HL-60/S4 treated with retinoic acid at 250 ng/mL for 4 days and 3 days (cell line): Measurements from ENCODE around the gene HES6.

ENCODE experiments used
- in situ Hi-C: fragments of 300-500 bp; cut with MboI; formaldehyde crosslinking; loops from 2 replicates; pipeline ENCODE4 v1.7.0; 2022; ENCODE audit warnings: low sequenced_read_pairs

Gene HES6

GRCh38 chr2:238235856-238236255, 4.0 kb downstream of the HES6 start:
- in situ Hi-C loops, result no loop called here

DNA sequence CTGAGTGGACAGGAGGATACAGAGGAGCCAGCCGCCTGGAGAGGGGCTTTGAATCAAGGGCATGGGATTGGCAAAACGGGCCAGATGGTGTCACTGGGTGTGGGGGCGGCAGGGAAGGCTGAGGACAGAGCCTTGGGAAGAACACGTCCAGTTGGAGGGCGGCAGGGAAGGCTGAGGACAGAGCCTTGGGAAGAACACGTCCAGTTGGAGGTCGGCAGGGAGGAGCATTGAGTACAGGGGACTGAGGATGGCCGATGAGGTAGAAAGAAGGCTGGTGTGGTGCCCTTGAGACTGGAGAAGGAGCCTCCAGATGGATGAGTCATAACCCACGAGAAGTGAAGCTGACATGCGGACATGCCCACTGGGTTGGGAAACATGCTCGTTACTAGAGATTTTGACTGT, 4.5 kb downstream of the HES6 start:
- in situ Hi-C loops, result no loop called here

GRCh38 chr2:238233625-238234024, 6.2 kb downstream of the HES6 start:
- in situ Hi-C loops, result no loop called here

- in situ Hi-C loops, result no loop called here
Measured at GRCh38 chr2:238231809-238232208, 8.0 kb downstream of the HES6 start.

- in situ Hi-C loops, result no loop called here
Measured at GRCh38 chr2:238231251-238231793, 8.5 kb downstream of the HES6 start.

DNA sequence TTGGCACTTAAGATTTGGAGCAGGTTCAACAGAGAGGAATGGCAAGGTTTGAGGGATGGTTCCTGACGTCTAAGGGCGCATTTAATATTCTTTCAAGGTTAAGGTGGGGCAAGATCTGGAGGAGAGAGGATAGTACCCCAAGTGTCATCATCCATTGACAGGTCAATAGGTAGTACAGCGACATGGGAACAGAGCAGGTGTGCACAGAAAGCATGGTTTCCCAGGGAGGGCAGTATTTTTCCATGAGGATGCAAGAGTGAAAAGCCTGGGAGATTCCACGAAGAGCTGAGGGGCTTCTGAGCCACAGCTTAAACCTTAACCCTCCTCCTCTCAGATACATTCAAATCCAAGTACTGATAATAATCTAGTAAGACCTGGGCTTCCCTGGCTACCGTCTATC, 9.1 kb downstream of the HES6 start:
- in situ Hi-C loops, result no loop called here

GRCh38 chr2:238228700-238229099, 11.1 kb downstream of the HES6 start:
- in situ Hi-C loops, result no loop called here

DNA sequence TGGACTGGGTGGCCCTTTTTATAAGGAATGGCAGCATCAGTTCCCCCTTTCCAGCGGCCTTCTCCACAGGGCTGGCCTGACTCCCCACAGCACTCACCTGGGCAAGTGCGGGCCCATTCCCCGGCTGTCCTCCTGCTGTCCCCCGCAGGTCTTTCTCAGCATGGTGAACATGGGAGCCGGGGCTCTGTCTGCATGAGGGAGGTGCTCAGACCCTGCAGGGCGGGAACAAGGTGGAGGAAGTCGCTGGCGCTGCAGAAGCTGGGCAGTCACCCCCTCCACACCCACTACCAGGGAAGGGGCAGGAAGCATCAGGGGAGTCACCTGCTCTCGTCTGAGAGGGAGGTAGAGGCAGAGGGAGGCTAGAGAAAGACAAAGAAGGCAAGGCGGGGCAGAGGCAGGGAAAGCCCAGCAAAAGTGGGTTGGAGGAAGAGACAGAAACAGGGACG, 12.2 kb downstream of the HES6 start:
- in situ Hi-C loops, result no loop called here

- in situ Hi-C loops, result no loop called here
Measured at GRCh38 chr2:238226698-238227586, 12.9 kb downstream of the HES6 start.

- in situ Hi-C loops, result no loop called here
Measured at GRCh38 chr2:238225911-238226697, 13.7 kb downstream of the HES6 start.

GRCh38 chr2:238225121-238225520, 14.7 kb downstream of the HES6 start:
- in situ Hi-C loops, result no loop called here

DNA sequence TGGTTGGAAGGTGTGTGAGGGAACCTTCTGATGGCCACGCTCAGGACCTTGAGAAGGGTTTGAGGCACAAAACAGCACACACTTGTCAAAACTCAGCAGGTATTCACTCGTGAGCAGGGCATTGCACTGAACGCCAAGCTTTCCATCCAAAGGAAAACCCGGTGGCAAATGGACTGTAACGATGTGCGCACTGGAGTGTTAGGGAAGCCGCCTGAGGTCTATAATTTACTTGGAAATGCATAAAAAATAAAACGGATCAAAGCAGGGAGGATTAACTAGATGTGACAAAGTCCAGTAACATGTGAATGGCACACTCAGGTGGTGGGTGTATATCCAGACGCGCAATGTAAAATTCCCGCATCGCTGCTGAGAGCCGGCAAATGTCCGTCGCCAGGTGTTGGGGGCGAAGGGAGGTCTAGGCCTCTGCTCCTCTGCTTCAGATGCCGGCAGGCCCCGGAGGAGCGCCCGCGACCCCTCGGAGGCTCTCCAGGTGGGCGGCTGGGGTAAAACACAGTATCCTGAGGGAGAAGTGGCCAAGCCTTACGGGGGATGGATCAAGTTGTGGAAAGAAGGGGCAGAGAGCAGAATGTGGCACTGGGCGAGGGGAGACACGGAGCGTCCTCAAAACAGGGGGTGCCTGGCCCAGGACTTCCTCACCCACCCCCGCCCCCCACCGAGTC, 15.3 kb downstream of the HES6 start:
- in situ Hi-C loops, result no loop called here

GRCh38 chr2:238220892-238221521, 18.8 kb downstream of the HES6 start:
- in situ Hi-C loops, result no loop called here

DNA sequence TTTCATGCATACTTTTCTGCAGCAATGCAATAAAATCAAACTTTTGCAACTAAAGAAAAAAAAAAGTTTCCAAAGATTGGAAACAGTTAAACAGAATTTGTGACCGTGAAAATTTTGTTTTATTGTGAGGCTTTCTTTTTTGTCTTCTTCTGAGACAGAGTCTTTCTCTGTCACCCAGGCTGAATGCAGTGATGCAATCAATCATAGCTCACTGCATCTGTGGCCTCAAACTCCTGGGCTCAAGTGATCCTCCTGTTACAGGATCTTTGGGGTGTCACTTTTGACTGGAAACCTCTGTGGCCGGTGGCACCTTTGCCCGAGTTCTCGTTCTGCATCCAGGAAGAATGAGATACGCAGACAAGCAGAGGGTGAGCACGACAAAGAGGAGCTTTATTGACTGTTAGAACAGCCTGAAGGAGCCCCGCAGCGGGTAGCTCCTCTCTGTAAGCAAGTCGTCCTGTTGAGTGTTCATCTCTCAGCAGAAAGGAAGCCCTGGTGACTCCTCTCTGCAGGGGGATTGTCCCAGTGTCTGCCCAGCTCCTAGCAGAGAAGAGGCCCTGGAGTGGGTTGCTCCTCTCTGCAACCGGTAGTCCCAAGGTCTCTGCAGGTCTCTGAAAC, 19.5 kb downstream of the HES6 start:
- in situ Hi-C loops, result no loop called here

GRCh38 chr2:238216651-238217184, 23.1 kb downstream of the HES6 start:
- in situ Hi-C loops, result no loop called here

- in situ Hi-C loops, result no loop called here
Measured at GRCh38 chr2:238207006-238207405, 32.8 kb downstream of the HES6 start.

GRCh38 chr2:238203973-238204683, 35.7 kb downstream of the HES6 start:
- in situ Hi-C loops, result no loop called here

GRCh38 chr2:238203094-238203972, 36.5 kb downstream of the HES6 start, which contains the start of gene ILKAP:
Gene ILKAP, minus strand, starts transcription at chr2:238203695. Its CDS starts 142 bp downstream, at chr2:238203553.
- in situ Hi-C loops, result no loop called here
